ENCODE data around the gene PTMS.

- TF ChIP-seq SUZ12 (IDR thresholded peaks at IDR 0.05) (no peak), NFRKB (IDR thresholded peaks at IDR 0.05) (no peak), FOXM1 (IDR thresholded peaks at IDR 0.05; ENCODE audit: borderline replicate concordance) (no peak), HDGF (IDR thresholded peaks at IDR 0.05; ENCODE audit: borderline replicate concordance) (no peak), FOXK2 (IDR thresholded peaks at IDR 0.05) (no peak), SP1 (IDR thresholded peaks at IDR 0.05) (no peak), FOXA1 (IDR thresholded peaks at IDR 0.05) (no peak), CTBP1 (IDR thresholded peaks at IDR 0.05; ENCODE audit: borderline replicate concordance) (no peak), BHLHE40 (IDR thresholded peaks at IDR 0.05; ENCODE audit: borderline replicate concordance) (no peak)
These were observed 9.0 kb upstream of the PTMS start for GRCh38 chr12:6757028-6757690.

Data from HEK293T (cell line).